IMR-90 (cell line): Measurements from ENCODE around the gene CLEC7A.

ENCODE experiments used
- CEBPB ChIP-seq: IDR thresholded peaks from 2 replicates; pipeline ENCODE4 v1.6.1; 2012; ENCODE audit warnings: low read depth, low read length, improper control_type of control experiment
- MAFK ChIP-seq: IDR thresholded peaks from 2 replicates; pipeline ENCODE4 v1.6.1; 2012; ENCODE audit warnings: low read depth, low read length, improper control_type of control experiment
- MXI1 ChIP-seq: IDR thresholded peaks from 2 replicates; pipeline ENCODE4 v1.6.1; 2012; ENCODE audit warnings: low read depth, mild to moderate bottlenecking, low read length, moderate library complexity, borderline replicate concordance
- POLR2A ChIP-seq: IDR thresholded peaks from 2 replicates; pipeline ENCODE4 v1.6.1; 2012; ENCODE audit warnings: mild to moderate bottlenecking, low read depth, low read length
- RAD21 ChIP-seq: IDR thresholded peaks from 2 replicates; pipeline ENCODE4 v1.6.1; 2012; ENCODE audit warnings: low read length, improper control_type of control experiment
- SMC3 ChIP-seq: fragments of 150-350 bp; IDR thresholded peaks from 2 replicates; pipeline ENCODE4 v1.6.1; 2016; ENCODE audit warnings: low read depth, mild to moderate bottlenecking, antibody characterized with exemption, low read length, moderate library complexity
- TF ChIP-seq, protein P1 (sequence below): conservative IDR thresholded peaks from 2 replicates; pipeline ENCODE4 v1.5.1; 2012; ENCODE audit warnings: mild to moderate bottlenecking, low read depth, low read length, improper control_type of control experiment
- TF ChIP-seq, protein P2 (sequence below): fragments of 150-350 bp; IDR thresholded peaks from 2 replicates; pipeline ENCODE4 v1.6.1; 2017; ENCODE audit warnings: mild to moderate bottlenecking, antibody characterized with exemption, low read length, low read depth

DNA sequence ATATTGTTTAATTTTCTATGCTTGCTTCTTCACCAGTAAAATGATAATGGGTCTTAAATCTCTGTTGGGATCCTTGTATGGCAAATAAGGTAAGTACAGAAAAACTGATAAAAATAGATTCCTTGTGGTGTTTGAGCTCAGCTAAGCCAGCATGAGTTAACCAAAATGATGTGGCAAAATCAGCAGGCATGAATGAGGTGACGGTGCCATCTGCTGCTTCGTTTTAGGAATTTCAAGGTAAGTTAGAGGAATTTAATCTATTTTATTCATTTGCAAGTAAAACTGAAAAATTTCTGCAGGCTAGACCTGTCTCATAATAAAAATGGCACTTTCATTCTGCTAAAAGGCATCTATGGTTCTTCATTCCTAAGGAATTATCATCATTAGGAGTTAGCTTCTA is 10.0 kb upstream of the CLEC7A start:
- no peak for TF ChIP-seq POLR2A
- TF ChIP-seq, protein P1, sequence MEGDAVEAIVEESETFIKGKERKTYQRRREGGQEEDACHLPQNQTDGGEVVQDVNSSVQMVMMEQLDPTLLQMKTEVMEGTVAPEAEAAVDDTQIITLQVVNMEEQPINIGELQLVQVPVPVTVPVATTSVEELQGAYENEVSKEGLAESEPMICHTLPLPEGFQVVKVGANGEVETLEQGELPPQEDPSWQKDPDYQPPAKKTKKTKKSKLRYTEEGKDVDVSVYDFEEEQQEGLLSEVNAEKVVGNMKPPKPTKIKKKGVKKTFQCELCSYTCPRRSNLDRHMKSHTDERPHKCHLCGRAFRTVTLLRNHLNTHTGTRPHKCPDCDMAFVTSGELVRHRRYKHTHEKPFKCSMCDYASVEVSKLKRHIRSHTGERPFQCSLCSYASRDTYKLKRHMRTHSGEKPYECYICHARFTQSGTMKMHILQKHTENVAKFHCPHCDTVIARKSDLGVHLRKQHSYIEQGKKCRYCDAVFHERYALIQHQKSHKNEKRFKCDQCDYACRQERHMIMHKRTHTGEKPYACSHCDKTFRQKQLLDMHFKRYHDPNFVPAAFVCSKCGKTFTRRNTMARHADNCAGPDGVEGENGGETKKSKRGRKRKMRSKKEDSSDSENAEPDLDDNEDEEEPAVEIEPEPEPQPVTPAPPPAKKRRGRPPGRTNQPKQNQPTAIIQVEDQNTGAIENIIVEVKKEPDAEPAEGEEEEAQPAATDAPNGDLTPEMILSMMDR = peak; percentile 82
- no peak for TF ChIP-seq CEBPB
- TF ChIP-seq, protein P2, sequence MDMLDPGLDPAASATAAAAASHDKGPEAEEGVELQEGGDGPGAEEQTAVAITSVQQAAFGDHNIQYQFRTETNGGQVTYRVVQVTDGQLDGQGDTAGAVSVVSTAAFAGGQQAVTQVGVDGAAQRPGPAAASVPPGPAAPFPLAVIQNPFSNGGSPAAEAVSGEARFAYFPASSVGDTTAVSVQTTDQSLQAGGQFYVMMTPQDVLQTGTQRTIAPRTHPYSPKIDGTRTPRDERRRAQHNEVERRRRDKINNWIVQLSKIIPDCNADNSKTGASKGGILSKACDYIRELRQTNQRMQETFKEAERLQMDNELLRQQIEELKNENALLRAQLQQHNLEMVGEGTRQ = no peak
- no peak for TF ChIP-seq MAFK
- peak; percentile 87 for TF ChIP-seq SMC3
- no peak for TF ChIP-seq MXI1
- TF ChIP-seq RAD21 = peak; percentile 86
